ENCODE data around the gene PPTC7.
"Not testable (repeated sequence)": the region's sequence is repeated elsewhere in the genome, so short reads cannot be mapped to it uniquely, and the experiment has no call there.

PPTC7 gene

GRCh38 chr12:110561471-110562201, 21.5 kb downstream of the PPTC7 start:
- no peak for DNase-seq (ENCODE audit: low spot score)

GRCh38 chr12:110560946-110561345, 22.2 kb downstream of the PPTC7 start:
- DNase-seq (ENCODE audit: low spot score), result no peak

GRCh38 chr12:110560048-110560447, 23.1 kb downstream of the PPTC7 start:
- DNase-seq (ENCODE audit: low spot score), result no peak

GRCh38 chr12:110558945-110559344, 24.2 kb downstream of the PPTC7 start:
- not testable (repeated sequence) for DNase-seq (ENCODE audit: low spot score)

GRCh38 chr12:110557300-110557699, 25.8 kb downstream of the PPTC7 start:
- DNase-seq (ENCODE audit: low spot score), result no peak

- DNase-seq (ENCODE audit: low spot score), result no peak
These were observed 26.4 kb downstream of the PPTC7 start for GRCh38 chr12:110556705-110557104.

- no peak for DNase-seq (ENCODE audit: low spot score)
These were observed 27.3 kb downstream of the PPTC7 start for GRCh38 chr12:110555577-110556406.

GRCh38 chr12:110554184-110554583, 28.9 kb downstream of the PPTC7 start:
- no peak for DNase-seq (ENCODE audit: low spot score)

- no peak for DNase-seq (ENCODE audit: low spot score)
These were observed 32.1 kb downstream of the PPTC7 start for GRCh38 chr12:110550981-110551380.

GRCh38 chr12:110549716-110550115, 33.4 kb downstream of the PPTC7 start:
- no peak for DNase-seq (ENCODE audit: low spot score)

GRCh38 chr12:110548678-110549077, 34.4 kb downstream of the PPTC7 start:
- DNase-seq (ENCODE audit: low spot score), result no peak

GRCh38 chr12:110547090-110547489, 36.0 kb downstream of the PPTC7 start:
- DNase-seq (ENCODE audit: low spot score), result no peak

- DNase-seq (ENCODE audit: low spot score), result no peak
These were observed 36.8 kb downstream of the PPTC7 start for GRCh38 chr12:110546339-110546738.

- no peak for DNase-seq (ENCODE audit: low spot score)
These were observed 37.3 kb downstream of the PPTC7 start for GRCh38 chr12:110545812-110546211.

GRCh38 chr12:110545259-110545658, 37.9 kb downstream of the PPTC7 start:
- DNase-seq (ENCODE audit: low spot score), result not testable (repeated sequence)

GRCh38 chr12:110543965-110544364, 39.2 kb downstream of the PPTC7 start:
- no peak for DNase-seq (ENCODE audit: low spot score)

- DNase-seq (ENCODE audit: low spot score), result peak; percentile 71
These were observed 39.7 kb downstream of the PPTC7 start for GRCh38 chr12:110543252-110543959.

GRCh38 chr12:110540048-110540447, 43.1 kb downstream of the PPTC7 start:
- DNase-seq (ENCODE audit: low spot score), result no peak

- no peak for DNase-seq (ENCODE audit: low spot score)
These were observed 44.1 kb downstream of the PPTC7 start for GRCh38 chr12:110538869-110539622.

- no peak for DNase-seq (ENCODE audit: low spot score)
These were observed 45.3 kb downstream of the PPTC7 start for GRCh38 chr12:110537605-110538409.
